NCI-H2107 (cell line): Measurements from ENCODE around the gene SETD6.

Experiments used
- DNase-seq: peaks from one replicate; lab custom pipeline; 2025; lab: John Stamatoyannopoulos, UW

The SETD6 gene

GRCh38 chr16:58508671-58509251, 6.6 kb upstream of the SETD6 start:
- DNase-seq, result no peak

- DNase-seq, result no peak
Measured at GRCh38 chr16:58509256-58510096, 5.8 kb upstream of the SETD6 start.

DNA sequence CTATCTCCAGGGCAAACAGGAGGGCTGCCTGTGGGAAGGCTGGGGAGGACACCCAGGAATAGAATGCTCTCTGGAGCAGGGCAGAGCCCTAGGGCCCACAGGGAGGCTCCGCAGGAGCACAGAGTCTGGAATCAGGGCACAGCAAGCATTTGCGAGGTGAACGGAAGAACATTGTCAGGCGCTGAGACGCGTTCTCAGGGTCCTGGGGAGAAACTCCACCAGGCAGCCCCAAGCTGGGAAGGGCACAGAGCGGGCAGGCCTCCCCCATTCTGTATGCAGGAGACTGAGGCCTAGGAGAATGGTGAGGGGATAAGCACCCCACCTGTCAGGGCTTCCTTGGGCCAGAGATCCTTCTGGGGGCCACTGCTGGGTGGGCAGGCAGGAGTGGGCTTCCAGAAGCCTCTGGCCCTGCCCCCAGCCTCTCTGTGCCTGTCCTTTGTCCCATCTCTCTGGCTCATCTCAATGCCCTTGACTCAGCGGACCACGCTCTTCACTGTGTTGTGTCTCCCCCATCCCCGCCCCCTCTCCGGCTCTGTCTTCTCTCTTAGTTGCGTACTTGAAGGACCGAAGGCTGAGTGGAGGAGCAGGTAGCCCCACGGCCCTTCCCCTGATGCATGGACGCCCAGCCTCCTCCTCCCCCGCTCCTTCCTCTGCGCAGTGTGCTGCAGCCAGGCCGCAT, 5.1 kb upstream of the SETD6 start:
- no peak for DNase-seq

DNA sequence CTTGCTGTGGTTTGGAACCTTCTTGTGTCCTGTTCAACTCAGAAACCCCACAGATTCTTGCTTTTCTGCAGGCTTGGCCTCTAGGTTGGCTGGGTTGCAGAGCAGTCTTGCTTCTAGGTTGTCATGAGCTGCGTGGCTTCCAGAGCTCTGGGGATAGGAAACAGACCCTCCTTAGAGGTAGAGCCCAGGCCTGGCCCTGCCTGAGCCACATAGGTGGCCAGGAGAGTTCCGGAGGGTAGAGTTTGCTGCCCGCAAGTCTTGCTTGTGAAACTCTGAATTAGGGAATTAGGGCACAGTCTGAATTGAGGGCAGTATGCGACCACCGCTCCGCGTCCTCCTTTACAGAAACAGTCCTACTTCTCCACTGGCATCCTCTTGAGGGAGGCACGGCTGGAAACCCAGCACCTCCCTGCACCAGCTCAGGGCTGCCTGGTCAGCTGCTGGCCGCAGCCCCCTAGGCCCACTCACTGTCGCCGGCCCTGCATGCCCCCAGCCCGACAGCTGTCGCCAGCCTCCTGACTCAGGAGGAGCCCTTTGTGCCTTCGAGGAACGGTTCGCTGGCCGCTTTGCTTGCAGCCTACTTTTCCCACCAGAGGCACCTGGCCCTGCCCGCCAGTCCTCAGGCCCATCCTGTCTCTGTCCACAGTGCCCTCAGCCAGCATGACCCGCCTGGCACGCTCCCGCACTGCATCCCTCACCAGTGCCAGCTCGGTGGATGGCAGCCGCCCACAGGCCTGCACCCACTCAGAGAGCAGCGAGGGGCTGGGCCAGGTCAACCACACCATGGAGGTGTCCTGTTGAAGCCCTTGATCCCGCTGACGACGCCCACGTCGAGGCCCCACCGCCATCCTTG, 4.3 kb upstream of the SETD6 start:
- DNase-seq, result no peak

GRCh38 chr16:58511933-58512815, 3.1 kb upstream of the SETD6 start:
- DNase-seq, result no peak

DNA sequence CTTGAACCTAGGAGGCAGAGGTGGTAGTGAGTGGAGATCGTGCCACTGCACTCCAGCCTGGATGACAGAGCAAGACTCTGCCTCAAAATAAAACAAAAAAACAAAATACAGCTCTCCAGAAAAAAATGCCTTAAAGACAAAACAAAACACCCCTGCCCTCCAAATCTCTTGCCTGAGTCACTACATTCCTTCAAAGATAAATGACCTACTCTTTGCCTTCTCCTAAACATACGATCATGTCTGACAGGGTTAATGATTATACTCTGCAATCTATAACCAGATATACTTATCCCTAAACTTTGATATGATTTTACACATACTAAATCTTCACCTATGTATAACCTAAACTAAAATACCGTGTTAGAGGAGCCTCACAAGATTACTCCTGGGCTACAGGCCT, 1.4 kb upstream of the SETD6 start:
- no peak for DNase-seq

DNA sequence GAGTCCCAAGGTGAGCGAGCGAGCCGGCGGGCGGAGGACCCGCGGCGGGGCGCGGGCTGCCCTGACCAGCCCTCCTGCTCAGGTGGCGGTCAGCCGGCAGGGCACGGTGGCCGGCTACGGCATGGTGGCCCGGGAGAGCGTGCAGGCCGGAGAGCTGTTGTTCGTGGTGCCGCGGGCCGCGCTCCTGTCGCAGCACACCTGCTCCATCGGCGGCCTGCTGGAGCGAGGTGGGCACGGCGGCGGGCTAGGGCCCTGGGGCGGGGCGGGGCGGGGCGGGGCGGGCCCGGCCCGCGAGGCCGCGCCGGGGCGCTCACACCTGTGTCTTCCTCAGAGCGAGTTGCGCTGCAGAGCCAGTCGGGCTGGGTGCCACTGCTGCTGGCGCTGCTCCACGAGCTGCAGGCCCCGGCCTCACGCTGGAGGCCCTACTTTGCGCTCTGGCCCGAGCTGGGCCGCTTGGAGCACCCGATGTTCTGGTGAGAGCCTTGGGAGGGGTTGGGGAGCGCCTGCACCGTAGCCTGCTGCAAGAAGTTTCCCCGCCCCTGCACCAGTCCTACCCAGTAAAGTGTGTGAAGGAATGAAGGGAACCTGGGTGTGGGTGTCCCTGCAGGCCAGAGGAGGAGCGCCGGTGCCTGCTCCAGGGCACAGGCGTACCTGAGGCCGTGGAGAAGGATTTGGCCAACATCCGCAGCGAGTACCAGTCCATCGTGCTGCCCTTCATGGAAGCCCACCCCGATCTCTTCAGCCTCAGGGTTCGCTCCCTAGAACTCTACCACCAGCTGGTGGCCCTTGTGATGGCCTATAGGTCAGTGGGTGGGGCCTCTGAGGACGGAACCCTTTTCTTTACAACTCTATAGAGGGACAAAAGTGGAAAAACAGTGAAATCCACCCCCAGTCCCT, 802 bp downstream of the SETD6 start:
- DNase-seq, result no peak

DNA sequence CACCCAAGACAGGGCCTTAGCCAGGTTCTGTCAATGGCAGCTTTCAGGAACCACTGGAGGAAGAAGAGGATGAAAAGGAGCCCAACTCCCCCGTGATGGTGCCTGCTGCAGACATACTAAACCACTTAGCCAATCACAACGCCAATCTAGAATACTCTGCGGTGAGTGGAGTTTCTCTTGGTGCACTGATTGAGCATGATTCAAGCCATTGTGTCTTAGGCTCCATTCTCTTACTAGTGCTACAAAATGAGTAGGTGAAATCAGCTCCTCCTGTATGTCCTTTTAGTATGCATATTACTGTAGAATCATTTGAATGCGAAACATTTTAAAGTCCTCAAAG, 1.4 kb downstream of the SETD6 start:
- DNase-seq, result no peak

- DNase-seq, result no peak
Measured at GRCh38 chr16:58518083-58518979, 3.0 kb downstream of the SETD6 start.

- no peak for DNase-seq
Measured at GRCh38 chr16:58518980-58519368, 3.7 kb downstream of the SETD6 start.

DNA sequence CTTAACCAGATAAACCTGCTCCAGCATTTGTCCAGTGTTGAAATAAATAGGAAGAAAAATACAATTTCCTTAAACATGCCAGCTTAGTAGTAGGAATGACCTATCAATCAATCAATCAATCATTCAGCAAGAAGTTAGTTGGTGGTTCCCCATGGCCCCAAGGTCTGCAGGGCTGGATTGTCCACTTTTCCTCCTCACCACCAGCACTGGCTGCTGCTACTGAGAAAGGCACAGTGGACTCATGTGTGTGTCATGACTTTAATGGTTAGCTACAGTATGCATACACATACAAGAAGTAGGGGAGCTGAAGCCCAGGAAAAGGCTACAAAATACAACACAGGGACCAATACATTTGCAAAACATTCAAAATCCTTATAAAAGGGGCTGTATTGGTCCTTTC, 4.4 kb downstream of the SETD6 start:
- no peak for DNase-seq

GRCh38 chr16:58530179-58530578, 14.9 kb downstream of the SETD6 start:
- DNase-seq, result no peak

DNA sequence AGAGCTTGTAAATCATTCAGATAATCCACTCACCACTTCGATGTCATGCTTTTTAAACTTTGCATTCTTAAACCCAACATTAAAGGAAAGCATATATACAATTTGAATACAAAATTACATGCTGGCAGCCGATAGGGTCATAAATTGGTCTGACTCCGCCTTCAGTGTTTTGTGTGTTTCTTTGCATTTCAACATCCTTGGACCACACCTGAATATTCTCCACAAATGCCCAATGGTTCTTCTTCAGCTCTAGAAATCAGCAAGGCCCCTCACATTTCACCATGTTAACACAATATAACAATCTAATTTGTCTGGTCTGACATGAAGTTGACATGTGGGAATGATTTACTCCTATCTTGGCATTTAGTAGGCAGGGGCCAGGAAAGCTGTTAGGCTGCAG, 17.1 kb downstream of the SETD6 start:
- DNase-seq, result no peak

DNA sequence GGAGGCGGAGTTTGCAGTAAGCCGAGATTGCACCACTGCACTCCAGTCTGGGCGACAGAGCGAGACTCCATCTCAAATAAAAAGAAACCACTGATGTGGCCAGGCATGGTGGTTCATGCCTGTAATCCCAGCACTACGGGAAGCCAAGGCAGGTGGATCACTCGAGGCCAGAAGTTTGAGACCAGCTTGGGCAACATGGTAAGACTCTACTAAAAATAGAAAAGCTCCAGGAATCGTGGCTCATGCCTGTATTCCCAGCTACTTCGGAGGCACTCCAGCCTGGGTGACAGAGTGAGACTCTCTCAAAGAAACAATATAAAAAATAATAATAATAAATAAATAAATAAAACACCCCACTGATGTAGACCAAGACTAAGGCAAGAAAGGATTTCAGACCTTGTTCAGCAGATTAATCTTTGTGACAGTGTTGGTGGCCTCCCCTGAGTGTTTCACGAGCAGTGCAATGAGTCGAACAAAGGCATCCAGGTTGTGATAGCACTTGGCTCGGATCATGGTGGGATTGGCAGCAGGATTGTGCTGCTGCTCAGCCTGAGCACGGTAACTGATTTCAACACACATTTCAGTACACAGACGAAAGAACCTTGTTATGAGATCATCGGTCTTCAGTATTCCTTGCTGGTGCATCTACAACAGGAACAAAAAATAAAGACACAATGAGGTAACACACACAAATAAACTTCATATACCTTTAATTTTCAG, 18.6 kb downstream of the SETD6 start:
- DNase-seq, result no peak

DNA sequence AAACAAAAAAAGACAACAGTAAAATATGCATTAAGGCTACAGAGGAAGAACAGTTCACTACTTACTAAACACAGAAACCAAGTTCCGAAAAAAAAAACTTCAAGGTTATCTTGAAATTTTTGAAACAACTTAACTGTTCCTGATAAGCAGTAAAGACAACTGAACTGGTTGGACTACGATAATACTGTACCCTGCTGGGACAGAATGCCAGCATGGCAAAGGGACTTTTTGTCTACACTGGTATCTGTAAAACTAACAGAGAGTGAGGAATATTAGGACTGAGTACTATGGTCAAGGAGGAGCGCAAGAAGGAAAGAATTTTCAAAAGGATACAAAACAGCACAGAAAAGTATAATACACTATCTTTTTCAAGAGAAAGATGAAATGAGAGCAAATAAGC, 19.8 kb downstream of the SETD6 start:
- DNase-seq, result no peak

GRCh38 chr16:58536278-58536677, 21.0 kb downstream of the SETD6 start:
- no peak for DNase-seq

- no peak for DNase-seq
Measured at GRCh38 chr16:58537124-58537906, 22.0 kb downstream of the SETD6 start.

DNA sequence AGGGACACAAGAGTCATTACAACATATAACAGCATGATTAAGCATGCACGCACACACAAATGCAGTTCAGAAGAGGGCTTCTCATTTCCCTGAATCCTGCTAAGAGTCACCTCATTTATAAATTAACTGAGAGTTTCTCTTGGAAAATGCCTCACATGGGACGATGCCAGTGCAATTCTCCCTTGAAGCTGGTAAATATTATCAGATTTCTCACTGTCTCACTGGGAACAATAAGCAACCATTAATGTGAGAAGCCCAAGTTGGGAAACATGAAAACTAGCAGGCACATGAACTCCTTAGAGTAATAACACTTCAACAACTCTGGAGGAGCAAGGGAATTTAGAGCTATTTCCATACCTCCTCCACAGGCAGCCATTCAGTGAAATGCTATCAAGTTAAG, 26.4 kb downstream of the SETD6 start:
- DNase-seq, result no peak
